Activated CD4-positive, CD25-positive, alpha-beta regulatory T cell treated with anti-CD3 and anti-CD28 coated beads, Interleukin-2, amount 50 U/mL, for 72 hours (primary cell): ENCODE measurements around the gene AHCYL2.
"Not testable (repeated sequence)": the region's sequence is repeated elsewhere in the genome, so short reads cannot be mapped to it uniquely, and the experiment has no call there.

Experiments
- DNase-seq: peaks from one replicate; pipeline ENCODE4 v3.0.0; 2021

The AHCYL2 gene

DNA sequence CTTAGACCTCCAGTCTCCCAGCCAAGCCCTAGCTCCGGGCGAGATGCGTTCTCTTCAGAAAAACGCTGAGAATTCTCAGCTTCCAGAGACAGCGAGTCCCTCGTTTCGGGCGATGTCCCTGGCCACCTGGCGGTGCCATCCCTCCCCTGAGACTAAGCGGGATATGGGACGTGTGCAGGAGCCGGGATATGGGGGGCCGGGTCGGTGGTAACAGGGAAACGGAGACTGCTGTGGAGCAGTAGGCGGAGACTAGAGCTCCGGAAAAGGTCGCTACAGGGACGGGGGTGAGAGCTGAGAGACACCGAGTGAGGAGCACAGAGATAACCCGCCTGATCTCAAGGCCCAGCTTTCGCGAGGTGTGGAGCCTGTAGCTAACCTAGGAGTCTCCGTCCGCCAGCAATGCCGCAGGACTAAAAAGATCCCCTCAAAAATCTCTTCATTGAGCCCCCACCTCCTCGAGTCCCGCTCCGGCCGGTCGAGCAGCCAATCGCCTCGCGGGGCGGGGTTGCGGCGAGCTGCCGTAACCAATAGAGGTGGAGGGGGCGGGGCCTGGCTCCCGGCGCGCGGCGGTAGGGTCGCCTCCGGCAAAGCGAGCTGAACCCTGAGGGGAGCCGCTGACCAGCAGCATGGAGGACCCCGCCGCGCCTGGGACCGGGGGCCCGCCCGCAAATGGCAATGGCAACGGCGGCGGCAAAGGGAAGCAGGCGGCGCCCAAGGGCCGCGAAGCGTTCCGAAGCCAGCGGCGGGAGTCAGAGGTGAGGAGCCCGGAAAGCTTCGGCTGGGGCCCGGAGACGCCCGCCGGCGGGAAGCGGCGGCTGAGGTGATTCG, 209.2 kb downstream of the AHCYL2 start, which contains the start of gene STRIP2:
TSS of gene STRIP2 (plus strand) at position 586 of the 828 bp plus-strand sequence. CDS start at position 627, 41 bp downstream.
- DNase-seq = peak; percentile 93

DNA sequence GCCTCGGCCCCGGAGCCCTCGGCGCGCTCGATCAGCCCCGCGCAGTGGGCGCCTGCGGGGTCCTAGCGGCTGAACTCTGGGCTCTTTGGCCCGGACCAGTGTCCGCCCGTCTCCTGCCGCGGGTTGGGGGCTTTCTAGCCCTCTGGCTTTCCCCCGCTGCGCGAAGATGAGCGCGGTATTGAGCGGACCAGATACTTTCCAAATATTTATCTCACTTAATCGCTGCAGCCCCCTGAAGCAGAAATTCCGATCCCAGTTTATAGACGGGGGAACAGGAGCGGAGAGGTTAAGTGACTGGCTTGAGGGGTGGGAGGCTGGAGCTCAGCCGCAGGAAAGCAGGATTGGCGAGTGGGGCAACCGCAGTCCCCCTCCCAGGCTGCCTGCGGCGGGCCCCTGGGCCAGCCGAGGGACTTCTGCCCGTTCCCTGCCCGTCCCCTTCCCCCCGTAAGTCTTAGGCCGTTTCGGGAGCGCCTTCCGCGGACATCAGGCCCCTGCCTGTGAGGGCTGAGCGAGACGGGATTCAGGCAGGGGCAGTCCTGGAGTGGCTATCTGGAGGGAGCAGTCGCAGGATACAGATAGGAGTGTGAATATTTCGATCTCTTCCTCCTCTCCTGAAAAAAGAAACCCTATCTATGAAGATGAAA, 210.0 kb downstream of the AHCYL2 start:
- DNase-seq = no peak

DNA sequence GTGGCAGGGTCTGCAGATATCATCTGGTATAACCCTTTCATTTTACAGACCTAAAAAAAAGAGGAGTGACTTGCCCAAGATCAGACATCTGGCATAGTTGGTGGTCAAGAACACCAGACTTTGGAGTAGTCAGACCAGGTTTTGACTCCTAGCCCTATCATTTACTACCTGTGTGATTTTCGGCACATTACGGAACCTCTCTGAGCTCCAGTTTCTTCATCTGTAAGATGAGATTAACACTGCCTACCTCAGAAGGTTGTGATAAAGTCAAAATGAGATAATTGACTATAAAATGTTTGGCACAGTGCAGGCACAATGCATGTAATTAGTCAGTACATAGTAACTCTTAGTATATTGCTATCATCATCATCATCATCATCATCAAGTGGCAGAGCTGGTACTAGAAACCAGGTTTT, 210.6 kb downstream of the AHCYL2 start:
- no peak for DNase-seq

DNA sequence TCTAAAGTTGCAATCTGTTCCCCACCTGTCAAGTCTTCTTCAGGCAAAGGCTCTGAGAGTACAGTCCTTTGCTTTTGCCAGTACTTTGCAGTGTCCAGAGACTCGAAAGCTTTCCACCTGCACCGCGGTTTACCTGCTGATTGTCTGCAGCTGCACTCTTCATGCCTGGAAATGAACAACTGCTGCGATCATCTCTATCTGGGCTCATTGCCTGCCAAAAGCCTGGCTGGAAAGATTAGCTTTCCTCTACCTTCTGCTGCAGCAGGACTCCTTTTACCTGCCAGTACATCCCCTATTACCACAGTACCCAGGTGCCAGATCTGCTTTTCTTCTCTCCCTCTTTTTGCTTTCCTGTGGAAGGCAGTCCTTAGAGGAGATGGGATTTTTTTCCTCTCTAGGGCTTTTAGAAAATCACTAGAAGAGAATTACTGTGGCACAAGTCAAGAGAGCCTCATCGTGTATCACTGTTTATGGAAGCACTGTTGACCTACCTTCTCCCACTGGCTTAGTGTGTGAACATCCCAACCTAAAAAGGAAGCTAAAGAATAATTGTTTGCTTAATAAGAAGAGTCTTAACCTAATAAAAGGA, 211.6 kb downstream of the AHCYL2 start:
- no peak for DNase-seq

DNA sequence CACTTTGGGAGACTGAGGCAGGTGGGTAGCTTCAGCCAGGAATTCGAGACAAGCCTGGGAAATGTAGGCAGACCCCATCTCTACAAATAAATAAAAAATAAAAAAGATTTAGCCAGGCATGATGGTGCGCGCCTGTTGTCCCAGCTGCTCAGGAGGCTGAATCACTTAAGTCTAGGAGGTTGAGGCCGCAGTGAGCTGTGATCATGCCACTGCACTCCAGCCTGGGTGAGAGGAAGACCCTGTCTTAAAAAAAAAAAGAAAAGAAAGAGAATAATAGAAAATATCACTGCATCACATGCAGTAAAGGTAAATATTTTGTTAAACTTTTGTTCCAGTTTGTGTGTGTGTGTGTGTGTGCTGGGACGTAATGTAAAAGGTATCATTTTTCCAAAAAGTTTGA, 212.4 kb downstream of the AHCYL2 start:
- no peak for DNase-seq

DNA sequence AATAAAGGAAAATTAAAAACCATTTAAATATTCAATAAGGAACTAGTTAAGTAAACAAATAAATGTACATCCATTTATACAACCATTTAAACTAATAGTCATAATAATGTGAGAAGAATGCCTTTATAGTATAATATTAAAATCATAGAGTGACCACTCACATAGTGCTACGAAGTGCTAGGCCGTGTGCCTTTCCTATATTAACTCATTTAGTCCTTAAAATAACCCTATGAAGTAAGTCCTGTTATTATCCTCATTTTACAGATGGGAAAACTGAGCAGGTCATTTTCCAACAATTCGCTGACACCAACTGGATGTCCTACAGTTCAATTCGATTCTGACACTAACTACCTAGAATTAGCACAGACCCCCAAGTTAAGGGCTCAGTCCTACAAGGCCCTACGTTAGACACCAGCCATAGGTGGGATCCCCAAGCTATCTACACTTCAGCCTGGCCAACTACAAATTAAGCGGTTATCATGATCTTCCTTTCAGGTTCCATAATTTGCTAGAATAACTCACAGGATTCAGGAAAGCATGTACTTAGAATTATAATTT, 213.5 kb downstream of the AHCYL2 start:
- no peak for DNase-seq

DNA sequence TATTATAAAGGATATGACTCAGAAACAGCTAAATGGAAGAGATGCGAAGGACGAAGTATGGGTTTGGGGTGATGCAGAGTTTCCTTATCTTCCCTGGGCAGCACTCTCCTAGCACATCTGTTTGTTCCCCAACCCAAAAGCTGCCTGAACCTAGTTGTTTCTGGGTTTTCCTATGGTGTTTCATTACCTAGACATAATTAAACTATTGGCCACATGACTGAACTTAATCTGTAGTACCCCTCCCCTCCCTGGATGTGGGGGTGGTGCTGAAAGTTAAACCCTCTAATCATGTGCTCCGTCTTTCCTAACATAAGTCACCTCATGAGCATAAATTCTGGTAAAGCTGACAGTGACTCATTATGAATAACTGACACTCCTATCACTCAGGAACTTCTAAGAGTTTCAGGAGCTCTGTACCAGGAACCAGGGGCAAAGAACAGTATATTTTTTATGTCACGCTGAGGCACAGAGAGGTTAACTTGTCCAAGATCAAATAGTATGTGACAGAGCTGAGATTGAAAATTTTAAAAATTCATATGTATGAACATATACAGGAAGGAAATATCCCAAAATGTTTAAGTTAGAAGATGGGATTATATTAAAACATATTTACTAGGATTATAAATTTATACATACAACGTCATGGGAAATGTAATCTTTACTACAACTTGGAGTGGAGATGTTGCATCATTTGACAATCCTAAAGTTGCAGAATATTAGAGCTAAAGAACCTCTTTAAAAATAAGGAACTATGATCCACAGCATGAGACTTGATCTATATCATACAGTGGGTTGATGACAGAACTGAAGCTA, 214.2 kb downstream of the AHCYL2 start:
- no peak for DNase-seq

DNA sequence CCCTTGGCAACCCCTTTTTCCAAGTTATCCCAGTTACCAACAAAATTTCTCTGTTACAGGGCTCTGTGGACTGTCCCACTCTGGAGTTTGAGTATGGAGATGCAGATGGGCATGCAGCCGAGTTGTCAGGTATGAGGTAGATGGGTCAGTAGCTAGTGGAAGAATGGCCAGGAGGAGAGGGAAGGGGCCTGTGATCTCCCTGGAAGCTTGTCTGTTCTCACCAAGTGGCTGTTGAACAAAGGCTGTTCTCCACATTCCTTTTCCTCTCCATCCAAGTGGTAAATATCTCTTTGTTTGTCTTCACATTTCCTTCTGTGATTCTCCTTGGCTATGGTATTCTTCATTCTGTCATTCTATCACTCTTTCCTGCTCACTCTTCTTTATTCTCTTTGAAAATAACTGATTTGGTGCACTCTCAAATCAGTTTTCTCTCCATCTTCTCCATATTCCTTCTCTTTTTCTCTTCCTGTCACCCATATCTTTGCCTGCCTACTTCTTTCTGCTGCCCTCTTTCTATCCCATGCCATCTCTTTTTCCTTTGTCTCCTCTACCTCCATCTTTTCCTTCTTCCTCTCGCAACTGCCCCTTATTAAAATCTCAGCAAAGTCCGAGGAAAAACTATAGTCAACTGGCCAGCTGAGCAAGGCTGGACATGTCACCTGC, 215.3 kb downstream of the AHCYL2 start:
- DNase-seq = no peak

DNA sequence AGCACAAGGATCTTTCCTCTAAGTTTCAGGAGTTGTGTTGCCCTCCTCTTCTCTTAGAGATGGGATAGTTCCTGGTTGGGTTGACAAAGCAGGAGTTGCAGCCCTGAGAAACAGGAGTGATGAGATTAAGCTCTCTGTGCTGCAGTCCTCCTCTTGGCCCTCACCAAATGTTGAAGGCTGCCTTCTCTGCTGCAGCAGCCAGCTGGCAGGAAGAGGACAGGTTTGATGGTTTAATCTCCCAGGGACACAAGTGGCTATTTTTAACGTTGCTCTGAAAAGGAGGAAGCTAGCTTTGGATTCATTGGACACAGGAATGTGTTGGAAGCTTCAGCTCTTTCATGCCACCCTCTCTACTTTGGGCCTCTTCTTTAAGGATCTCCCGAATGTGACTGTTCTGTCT, 218.8 kb downstream of the AHCYL2 start:
- DNase-seq = no peak

DNA sequence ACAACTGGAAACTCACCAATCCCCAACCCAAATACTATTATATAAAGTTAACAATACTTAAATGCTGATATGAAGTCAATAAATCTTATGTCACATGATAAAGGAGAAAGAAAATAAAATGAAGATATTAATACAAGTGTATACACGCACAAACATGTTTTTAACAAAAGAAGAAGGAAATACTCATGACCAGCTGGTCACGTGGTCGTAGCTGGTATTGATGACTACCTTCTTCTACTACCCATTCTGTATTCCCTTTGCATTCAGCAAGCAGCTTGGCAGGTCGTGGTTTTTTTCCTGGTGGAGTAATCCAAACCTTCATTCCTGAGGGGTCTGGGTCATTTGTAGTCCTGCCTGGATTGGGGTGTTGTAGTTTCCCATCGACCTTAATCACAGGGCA, 219.9 kb downstream of the AHCYL2 start:
- DNase-seq = not testable (repeated sequence)

DNA sequence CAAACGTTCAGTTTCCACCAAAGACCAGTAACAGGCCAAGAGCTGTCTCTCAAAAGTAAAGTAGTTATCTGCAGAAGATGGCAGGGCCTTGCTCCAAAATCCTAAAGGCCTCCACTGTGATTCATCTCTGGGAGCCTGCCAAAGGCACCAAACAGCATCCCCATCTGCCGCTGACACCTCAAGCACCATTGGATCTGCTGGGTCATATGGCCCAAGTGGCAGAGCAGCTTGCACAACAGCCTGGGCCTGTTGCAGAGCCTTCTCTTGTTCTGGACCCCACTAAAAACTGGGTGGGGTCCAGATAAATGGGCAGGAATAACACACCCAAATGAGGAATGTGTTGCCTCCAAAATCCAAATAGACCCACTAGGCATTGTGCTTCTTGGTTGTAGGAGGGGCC, 222.1 kb downstream of the AHCYL2 start:
- not testable (repeated sequence) for DNase-seq

DNA sequence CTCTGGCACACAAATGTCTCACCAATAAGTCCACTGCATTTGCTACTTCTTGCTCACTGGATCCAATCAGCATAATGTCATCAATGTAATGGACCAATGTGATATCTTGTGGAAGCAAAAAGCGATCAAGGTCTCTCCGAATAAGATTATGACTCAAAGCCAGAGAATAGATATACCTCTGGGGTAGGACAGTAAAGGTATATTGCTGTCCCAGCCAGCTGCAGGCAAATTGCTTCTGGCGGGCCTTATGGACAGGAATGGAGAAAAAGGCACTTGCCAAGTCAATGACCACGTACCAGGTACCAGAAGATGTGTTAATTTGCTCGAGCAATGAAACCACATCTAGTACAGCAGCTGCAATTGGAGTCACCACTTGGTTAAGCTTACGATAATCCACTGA, 222.6 kb downstream of the AHCYL2 start:
- not testable (repeated sequence) for DNase-seq

DNA sequence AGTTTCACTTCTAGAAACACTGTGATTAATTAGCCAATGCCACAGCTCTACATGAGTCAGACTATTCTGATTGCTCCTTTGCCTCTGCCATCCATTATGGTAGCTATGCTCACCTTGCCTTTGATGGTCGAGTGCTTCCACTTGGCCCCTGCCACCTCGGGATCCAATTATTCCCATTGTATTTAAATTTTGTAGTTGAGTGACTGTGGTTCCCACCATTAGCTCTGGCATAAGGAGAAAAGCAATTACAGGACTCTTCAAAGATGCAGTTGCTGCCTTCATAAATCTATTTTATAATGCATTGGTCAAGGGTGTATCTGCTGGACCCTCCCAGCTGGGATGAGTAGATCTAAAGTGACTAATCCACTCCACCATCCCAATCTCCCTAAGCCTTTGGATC, 223.8 kb downstream of the AHCYL2 start:
- DNase-seq = not testable (repeated sequence)

DNA sequence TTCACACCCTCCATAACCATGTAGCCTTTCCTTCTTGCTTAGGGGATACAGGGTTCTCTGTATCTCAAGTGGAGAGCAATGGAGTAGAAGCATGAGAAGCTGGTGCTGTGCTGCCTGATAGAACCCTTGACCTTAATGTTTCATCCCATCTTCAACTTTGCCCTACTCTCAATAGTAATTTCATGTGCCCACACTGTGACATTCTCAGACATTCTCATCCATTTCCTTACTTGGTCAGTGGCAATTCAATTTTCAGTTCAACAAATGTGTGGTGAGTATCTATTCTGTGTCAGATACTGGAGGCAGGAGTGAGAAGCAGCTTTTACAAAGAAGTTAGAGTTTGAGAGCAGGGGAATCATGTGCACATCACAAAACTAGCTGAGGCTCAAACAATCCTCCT, 225.5 kb downstream of the AHCYL2 start:
- DNase-seq = no peak

DNA sequence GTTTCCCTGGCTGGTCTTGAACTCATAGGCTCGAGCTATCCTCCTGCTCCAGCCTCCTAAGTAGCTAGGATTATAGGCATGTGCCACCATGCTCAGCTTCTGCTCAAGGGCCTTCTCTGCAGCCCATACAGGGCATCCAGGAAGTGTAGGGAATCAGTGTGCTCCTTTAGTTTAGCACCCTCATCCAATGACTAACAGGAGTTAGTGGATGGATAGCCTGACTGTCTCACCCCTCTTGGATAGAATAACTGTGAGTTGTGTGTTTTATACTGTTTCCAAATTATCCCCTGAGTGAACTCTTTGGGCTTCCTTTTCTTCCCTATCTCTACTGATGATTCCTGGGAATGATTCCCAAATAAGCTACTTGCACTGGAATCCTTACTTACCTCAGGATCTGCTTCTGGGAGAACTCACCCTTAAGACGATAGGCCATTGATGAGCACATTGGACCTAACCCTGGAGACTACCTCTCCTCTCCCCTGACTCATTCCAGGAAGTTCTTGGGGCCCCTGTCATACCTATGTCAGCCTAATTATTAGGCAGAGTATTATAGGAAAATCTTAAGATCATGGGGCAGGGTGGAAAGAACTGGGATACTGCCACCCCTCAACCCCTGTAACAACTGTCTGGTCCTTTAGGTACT, 227.9 kb downstream of the AHCYL2 start:
- no peak for DNase-seq

DNA sequence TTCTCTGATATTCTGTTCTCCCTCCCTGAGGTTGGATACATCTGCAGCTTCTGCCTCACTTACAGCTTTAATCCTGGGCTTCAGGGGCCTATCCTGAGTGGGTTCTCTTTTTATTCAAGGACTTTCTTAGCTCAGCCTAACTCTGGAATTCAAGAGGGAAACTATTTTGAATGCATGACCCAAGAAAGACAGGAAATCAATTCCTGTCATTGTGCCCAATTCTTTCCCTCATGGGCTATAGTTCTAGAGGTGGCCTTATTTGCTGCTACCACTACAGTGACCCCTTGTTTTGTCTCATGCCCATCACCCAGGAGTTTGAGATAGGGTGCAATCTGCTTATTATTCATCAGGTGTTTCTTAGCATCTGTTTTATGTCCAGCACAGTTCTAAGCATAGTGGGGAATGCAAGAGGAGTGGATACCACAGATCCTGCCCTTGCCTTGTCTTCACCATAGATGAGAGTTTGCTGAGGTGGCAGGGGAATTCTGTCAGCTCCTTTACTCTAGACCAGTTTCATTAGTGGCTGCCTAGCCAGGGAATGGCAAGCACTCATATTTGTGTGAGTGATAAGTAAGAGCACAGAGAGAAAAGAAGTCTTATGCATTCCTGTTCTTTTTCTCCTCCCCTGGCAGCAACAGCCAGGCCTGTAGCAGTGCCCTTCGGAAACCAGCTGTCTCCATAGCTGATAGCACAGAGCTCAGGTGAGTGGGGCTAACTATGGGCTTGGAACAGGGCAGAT, 228.8 kb downstream of the AHCYL2 start:
- no peak for DNase-seq

DNA sequence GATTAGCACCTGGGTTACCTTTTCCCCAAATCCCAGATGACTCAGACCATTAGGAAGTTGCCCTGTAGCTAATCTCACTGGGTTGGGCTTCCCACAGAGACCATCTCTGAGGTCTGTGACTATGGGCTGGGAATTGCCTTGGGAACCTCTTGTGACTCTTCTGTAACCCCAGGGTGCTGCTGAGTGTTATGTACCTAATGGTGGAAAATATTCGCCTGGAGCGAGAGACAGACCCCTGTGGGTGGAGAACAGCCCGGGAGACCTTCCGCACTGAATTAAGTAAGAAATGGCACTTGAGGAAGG, 229.4 kb downstream of the AHCYL2 start:
- DNase-seq = no peak

DNA sequence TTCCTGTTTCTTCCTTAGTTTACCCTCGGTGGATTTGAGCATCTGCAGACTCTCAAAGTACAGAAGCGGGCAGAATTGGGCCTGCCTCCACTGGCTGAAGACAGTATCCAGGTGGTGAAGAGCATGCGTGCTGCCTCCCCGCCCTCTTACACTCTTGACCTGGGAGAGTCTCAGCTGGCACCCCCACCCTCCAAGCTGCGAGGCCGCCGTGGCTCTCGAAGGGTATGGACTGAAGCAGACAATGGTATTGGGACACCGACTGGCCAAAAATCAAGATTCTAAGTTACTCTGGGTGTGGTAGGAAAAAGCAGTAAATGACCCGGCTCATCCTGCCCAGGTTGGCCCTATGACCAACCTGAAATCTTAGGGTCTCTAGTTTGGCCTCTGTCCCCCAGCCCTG, 231.6 kb downstream of the AHCYL2 start:
- DNase-seq = no peak

DNA sequence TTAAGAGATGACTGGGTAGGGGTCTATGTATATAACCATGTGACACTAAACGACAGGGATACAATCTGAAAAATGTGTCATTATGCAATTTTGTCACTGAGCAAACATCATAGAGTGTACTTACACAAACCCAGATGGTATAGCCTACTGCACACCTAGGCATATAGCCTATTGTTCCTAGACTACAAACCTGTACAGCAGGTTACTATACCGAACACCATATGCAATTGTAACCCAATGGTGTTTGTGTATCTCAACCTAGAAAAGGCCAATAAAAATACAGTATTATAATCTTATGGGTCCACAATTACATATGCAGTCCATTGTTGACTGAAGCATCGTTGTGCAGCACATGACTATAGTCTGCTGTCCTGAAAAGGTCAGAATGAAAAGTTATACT, 232.3 kb downstream of the AHCYL2 start:
- no peak for DNase-seq

DNA sequence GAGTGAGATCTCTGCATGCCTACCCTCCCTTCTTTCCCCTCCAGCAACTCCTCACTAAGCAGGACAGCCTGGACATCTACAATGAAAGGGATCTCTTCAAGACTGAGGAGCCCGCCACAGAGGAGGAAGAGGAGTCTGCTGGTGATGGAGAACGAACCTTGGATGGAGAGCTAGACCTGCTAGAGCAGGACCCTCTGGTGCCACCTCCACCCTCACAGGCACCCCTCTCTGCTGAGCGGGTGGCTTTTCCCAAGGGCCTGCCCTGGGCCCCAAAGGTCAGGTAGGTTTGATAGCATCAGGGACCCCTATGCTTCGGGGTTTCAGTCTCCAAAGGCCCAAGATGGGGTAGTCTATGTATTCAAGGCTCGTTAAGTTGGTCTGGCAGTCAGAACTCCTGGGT, 233.3 kb downstream of the AHCYL2 start:
- DNase-seq = no peak

DNA sequence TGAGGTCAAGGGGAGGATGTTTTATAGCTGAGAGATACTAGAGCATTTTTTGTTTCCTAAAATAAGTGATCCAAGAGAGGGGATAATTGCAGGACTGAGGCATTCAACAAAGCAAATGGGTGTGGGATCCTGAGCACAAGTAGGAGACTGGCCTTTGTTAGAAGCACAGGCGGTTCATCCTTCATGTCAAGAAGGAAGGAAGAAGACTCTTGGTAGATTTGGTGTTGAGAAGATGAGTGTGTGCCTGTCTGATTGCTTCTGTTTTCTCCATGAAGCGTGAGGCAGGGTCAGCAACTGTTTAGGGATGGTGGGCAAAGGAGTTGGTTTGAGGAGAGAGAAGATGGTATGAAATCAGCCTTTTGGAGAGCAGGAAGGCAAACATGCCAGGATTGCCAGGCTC, 237.0 kb downstream of the AHCYL2 start:
- no peak for DNase-seq
